DOHH2 (cell line): Measurements from ENCODE around the gene RNF144A.

Source experiments
- EZH2phosphoT487 ChIP-seq: fragments of 200-600 bp; sonication (generic); IDR thresholded peaks from 2 replicates; pipeline ENCODE4 v1.6.1; 2017; ENCODE audit warnings: borderline replicate concordance, mild to moderate bottlenecking, antibody characterized with exemption, low read length, moderate library complexity, mixed read lengths
- TF ChIP-seq, protein P1 (sequence below): fragments of 200-600 bp; sonication (generic); IDR thresholded peaks from one replicate; pipeline ENCODE4 v1.5.1; 2014; ENCODE audit warnings: antibody characterized with exemption, mild to moderate bottlenecking, low read depth, low read length; ENCODE audit not compliant: poor library complexity, severe bottlenecking

DNA sequence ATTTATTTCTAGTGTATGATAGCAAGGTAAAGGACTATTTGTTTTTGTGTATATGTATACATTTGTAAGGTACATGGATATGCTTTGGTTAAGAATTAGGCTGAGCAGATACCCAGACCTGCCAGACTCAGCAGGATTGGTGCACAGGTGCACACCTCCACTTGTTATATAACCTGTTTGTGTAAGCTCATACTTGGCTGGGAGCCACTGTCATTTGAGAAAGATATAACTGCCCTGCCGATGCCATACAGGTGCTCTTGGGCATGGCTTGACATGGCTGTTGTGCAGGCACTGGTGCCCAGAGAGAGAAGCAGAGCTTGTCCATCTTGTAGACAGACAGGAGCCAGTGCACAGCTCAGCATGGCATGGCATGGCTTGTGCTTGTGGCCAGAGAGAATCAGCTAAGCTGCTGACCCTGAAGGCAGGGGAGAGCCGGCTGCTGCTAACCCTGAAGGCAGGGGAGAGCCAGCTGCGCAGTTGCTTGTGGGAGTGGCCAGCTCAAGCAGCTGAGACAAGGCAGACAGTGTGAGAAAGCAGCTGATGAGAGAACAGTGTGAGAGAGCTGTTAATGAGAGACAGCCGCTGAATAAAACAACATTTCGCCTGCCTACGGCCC is 136.5 kb downstream of the RNF144A start:
- TF ChIP-seq, protein P1, sequence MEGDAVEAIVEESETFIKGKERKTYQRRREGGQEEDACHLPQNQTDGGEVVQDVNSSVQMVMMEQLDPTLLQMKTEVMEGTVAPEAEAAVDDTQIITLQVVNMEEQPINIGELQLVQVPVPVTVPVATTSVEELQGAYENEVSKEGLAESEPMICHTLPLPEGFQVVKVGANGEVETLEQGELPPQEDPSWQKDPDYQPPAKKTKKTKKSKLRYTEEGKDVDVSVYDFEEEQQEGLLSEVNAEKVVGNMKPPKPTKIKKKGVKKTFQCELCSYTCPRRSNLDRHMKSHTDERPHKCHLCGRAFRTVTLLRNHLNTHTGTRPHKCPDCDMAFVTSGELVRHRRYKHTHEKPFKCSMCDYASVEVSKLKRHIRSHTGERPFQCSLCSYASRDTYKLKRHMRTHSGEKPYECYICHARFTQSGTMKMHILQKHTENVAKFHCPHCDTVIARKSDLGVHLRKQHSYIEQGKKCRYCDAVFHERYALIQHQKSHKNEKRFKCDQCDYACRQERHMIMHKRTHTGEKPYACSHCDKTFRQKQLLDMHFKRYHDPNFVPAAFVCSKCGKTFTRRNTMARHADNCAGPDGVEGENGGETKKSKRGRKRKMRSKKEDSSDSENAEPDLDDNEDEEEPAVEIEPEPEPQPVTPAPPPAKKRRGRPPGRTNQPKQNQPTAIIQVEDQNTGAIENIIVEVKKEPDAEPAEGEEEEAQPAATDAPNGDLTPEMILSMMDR = no peak
- TF ChIP-seq EZH2phosphoT487 = no peak
